Measurements from ENCODE around the gene PRDM11. TPM values are rescaled to one million over a fixed set of nuclear protein-coding genes. Genes with fewer than 3 reads are reported as not detected.

The PRDM11 gene
- total RNA-seq, 1 experiment from 2014 or later = 4.0 TPM

GRCh38 chr11:45266676-45267020 is 120.2 kb downstream of the PRDM11 start:
- no peak for TF ChIP-seq CTCF (IDR thresholded peaks at IDR 0.05; ENCODE audit: unreplicated experiment)
- intact Hi-C loops (cut with micrococcal nuclease) = no loop called here
- Mint-ChIP-seq H3K9me3 (ENCODE audit: unreplicated experiment) (no peaks in the 10 kb centered on the region), H3K27me3 (ENCODE audit: insufficient read depth, unreplicated experiment) (peaks cover 27% of the 10 kb centered on the region), H3K4me1 (ENCODE audit: insufficient read depth, unreplicated experiment) (peaks cover 10% of the 10 kb centered on the region), H3K36me3 (ENCODE audit: insufficient read depth, unreplicated experiment) (no peaks in the 10 kb centered on the region), H3K27ac (ENCODE audit: low read depth, unreplicated experiment) (no peak overlapping the region), H3K4me3 (ENCODE audit: unreplicated experiment) (no peak overlapping the region)
- ChIA-PET POLR2A (interaction anchor here (1.1 to 1.3 kb wide), 2 partner anchors 9 to 14 kb away, joined by 3 to 6 read pairs; no protein-coding TSS in a partner anchor), CTCF (interaction anchor here (0.5 kb wide), 1 partner anchor 1381 kb away, joined by 3 read pairs; no protein-coding TSS in a partner anchor)
- BruUV-seq (replicated peaks) = no TSS peak
- no peak for DNase-seq (ENCODE audit: unreplicated experiment)

GRCh38 chr11:45267052-45267451 is 120.6 kb downstream of the PRDM11 start:
- TF ChIP-seq CTCF (IDR thresholded peaks at IDR 0.05; ENCODE audit: unreplicated experiment) = peak; percentile 23
- H3K27ac Mint-ChIP-seq (ENCODE audit: low read depth, unreplicated experiment) = no peak overlapping the region
- H3K4me1 Mint-ChIP-seq (ENCODE audit: insufficient read depth, unreplicated experiment) = peaks cover 10% of the 10 kb centered on the region
- no peak for DNase-seq (ENCODE audit: unreplicated experiment)
- H3K4me3 Mint-ChIP-seq (ENCODE audit: unreplicated experiment) = no peak overlapping the region
- CTCF ChIA-PET = interaction anchor here (0.7 to 0.8 kb wide), 2 partner anchors 133 to 1115 kb away, joined by 3 to 4 read pairs; no protein-coding TSS in a partner anchor
- H3K9me3 Mint-ChIP-seq (ENCODE audit: unreplicated experiment) = no peaks in the 10 kb centered on the region
- POLR2A ChIA-PET = interaction anchor here (1.0 to 1.3 kb wide), 3 partner anchors 8 to 15 kb away, joined by 3 to 6 read pairs (median 3); no protein-coding TSS in a partner anchor
- BruUV-seq (replicated peaks) = no TSS peak
- intact Hi-C loops (cut with micrococcal nuclease) = no loop called here
- peaks cover 31% of the 10 kb centered on the region for H3K27me3 Mint-ChIP-seq (ENCODE audit: insufficient read depth, unreplicated experiment)
- H3K36me3 Mint-ChIP-seq (ENCODE audit: insufficient read depth, unreplicated experiment) = no peaks in the 10 kb centered on the region

- TF ChIP-seq CTCF (IDR thresholded peaks at IDR 0.05; ENCODE audit: unreplicated experiment) = no peak
- Mint-ChIP-seq H3K27ac (ENCODE audit: low read depth, unreplicated experiment) (no peak overlapping the region), H3K4me3 (ENCODE audit: unreplicated experiment) (no peak overlapping the region), H3K36me3 (ENCODE audit: insufficient read depth, unreplicated experiment) (no peaks in the 10 kb centered on the region), H3K9me3 (ENCODE audit: unreplicated experiment) (no peaks in the 10 kb centered on the region), H3K27me3 (ENCODE audit: insufficient read depth, unreplicated experiment) (peaks cover 35% of the 10 kb centered on the region), H3K4me1 (ENCODE audit: insufficient read depth, unreplicated experiment) (peaks cover 10% of the 10 kb centered on the region)
- no peak for DNase-seq (ENCODE audit: unreplicated experiment)
- ChIA-PET CTCF (interaction anchor here (0.7 to 0.8 kb wide), 2 partner anchors 133 to 1116 kb away, joined by 3 to 4 read pairs; no protein-coding TSS in a partner anchor), POLR2A (interaction anchor here (0.7 to 1.0 kb wide), 2 partner anchors 8 to 537 kb away, joined by 3 to 4 read pairs; no protein-coding TSS in a partner anchor)
- no TSS peak for BruUV-seq (replicated peaks)
- intact Hi-C loops (cut with micrococcal nuclease) = no loop called here
These were observed 121.3 kb downstream of the PRDM11 start for GRCh38 chr11:45267652-45268299.

- CTCF ChIA-PET = interaction anchor here (1.7 kb wide), 1 partner anchor 36 kb away, joined by 4 read pairs; no protein-coding TSS in a partner anchor
- Mint-ChIP-seq H3K36me3 (ENCODE audit: insufficient read depth, unreplicated experiment) (no peaks in the 10 kb centered on the region), H3K27me3 (ENCODE audit: insufficient read depth, unreplicated experiment) (peaks cover 50% of the 10 kb centered on the region), H3K4me1 (ENCODE audit: insufficient read depth, unreplicated experiment) (peaks cover 5% of the 10 kb centered on the region), H3K9me3 (ENCODE audit: unreplicated experiment) (no peaks in the 10 kb centered on the region), H3K4me3 (ENCODE audit: unreplicated experiment) (no peak overlapping the region), H3K27ac (ENCODE audit: low read depth, unreplicated experiment) (no peak overlapping the region)
- no peak for DNase-seq (ENCODE audit: unreplicated experiment)
- POLR2A ChIA-PET = no interaction called here
- no peak for TF ChIP-seq CTCF (IDR thresholded peaks at IDR 0.05; ENCODE audit: unreplicated experiment)
- intact Hi-C loops (cut with micrococcal nuclease) = no loop called here
- BruUV-seq (replicated peaks) = no TSS peak
These were observed 123.2 kb downstream of the PRDM11 start for GRCh38 chr11:45269678-45270077.

Data from MCF 10A (cell line).